ENCODE results near the gene TBC1D22A.

Gene TBC1D22A

DNA sequence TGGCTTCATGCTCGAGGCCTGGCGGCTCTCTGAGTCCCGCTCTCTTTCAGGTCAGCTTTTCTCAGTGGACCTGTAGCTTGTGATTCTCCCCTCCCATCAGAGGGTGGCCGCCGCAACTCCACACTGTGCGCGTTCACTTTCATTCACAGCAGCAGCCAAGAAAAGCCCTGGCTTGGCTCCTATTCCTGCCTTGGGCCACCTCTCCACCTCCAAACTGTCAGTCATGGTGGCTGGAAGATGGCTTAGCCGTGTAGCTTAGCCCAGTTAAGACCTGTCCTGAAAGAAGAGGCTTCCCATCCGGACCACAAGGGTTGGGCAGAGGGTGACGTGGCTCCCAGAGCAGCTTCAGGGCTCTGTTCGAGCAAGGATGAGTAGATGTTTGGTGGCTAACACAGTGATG lies 125.5 kb downstream of the TBC1D22A start:
- no peak for DNase-seq (ENCODE audit: low spot score)

GRCh38 chr22:46890819-46891218 lies 128.4 kb downstream of the TBC1D22A start:
- no peak for DNase-seq (ENCODE audit: low spot score)

DNA sequence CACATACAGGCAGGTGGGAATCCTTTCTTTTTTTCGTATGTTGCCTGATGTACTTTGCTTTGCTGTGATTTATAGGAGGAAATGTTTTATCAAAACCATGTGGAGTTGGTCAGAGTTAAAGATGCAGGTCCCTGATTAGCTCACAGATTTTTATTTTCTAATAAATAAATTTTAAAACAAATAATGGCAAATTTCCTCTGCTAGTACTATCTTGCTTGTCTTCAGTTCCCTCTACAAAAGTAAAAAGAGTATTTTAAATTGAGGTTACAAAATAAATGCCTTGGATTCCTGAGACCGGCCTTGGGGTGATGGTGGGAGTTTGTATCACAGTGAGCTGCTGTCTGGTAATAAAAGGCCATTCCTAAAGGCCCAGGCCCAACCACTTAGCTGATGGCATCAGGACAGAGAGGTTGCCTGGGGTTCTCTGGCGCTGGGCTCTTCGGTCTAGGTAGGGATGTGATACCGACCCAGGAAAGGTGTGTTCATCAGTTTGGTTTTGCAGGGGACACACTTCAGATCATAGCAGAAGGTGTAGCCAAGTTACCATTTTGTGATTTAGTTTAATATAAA lies 129.0 kb downstream of the TBC1D22A start:
- no peak for DNase-seq (ENCODE audit: low spot score)

DNA sequence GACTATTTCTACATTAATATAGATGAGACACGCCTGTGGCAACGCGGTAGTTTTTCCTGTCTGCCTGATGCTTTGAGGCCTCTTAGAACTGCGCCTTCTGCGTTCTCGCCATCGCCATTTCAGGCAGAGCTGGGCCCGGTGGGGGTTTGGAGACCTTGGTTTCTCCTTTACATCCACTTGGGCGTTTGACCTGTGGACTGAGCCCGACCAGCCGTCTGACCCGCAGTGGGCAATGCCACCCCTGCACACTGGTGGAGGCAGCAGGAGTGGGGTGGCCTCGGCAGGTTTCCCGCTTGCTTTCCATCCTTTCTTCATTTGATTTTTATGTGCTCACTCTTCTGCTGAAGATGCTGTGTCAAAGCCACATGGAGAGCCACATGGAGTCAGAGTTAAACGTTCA lies 130.4 kb downstream of the TBC1D22A start:
- DNase-seq (ENCODE audit: low spot score): no peak

- no peak for DNase-seq (ENCODE audit: low spot score)
These were observed 131.0 kb downstream of the TBC1D22A start for GRCh38 chr22:46893281-46894020.

GRCh38 chr22:46894081-46894671 lies 131.7 kb downstream of the TBC1D22A start:
- DNase-seq (ENCODE audit: low spot score): no peak

- no peak for DNase-seq (ENCODE audit: low spot score)
These were observed 132.6 kb downstream of the TBC1D22A start for GRCh38 chr22:46894851-46895640.

DNA sequence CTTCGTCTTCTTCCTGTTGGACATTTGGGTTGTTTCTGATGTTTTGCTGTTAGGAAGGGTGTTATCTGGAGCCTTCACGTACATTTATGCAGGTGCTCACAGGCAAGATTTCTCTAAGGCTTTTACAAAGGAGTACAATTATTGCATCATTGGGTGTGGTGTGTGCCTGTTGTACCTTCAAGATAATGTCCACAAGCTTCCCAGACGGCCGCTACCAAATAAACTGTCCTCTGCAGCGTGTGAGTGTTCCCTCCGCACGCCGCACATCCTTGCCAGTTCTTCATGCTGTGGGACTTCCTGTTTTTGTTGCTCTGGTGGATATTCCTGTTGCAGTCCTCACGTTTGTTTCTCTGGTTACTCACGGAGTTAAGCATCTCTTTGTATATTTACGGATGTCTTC lies 133.3 kb downstream of the TBC1D22A start:
- no peak for DNase-seq (ENCODE audit: low spot score)

- no peak for DNase-seq (ENCODE audit: low spot score)
These were observed 133.7 kb downstream of the TBC1D22A start for GRCh38 chr22:46896166-46896565.

- no peak for DNase-seq (ENCODE audit: low spot score)
These were observed 134.3 kb downstream of the TBC1D22A start for GRCh38 chr22:46896568-46897245.

DNA sequence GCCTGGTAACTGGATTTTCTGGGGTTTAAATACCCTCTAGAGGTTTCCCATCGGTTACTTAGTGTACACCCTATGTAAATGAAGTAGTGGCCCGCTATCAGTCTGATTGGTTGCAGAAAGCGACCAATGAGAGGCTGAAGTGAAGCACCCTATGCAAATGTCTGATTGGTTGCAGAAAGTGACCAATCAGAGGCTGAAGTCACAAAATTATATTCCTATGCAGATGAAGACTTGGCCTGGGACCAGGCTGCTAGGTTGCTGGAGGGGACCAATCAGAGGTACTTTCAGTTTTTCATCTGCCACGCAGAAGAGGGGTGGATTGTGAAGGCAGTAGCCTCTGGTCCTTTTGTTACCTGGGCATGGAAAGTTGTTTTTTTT lies 134.8 kb downstream of the TBC1D22A start:
- no peak for DNase-seq (ENCODE audit: low spot score)

DNA sequence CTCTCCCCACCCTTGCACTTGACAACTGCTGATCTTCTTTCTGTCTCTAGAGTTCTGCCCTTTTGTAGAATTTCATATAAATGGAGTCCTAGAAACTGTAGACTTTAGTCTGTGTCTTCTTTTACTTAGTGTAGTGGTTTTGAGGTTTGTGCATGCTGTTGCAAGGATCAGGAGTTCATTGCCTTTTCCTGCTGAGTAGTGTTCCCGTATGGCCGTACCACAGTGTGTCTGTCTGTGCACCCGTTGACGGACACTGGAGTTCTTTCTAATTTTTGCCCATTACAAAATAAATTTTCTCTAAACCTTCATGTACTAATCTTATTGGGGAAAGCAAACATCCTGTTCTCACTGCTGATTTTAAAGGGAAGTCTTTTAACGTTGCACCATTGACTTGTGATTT lies 138.1 kb downstream of the TBC1D22A start:
- DNase-seq (ENCODE audit: low spot score): no peak

GRCh38 chr22:46902436-46902835 lies 140.0 kb downstream of the TBC1D22A start:
- no peak for DNase-seq (ENCODE audit: low spot score)

DNA sequence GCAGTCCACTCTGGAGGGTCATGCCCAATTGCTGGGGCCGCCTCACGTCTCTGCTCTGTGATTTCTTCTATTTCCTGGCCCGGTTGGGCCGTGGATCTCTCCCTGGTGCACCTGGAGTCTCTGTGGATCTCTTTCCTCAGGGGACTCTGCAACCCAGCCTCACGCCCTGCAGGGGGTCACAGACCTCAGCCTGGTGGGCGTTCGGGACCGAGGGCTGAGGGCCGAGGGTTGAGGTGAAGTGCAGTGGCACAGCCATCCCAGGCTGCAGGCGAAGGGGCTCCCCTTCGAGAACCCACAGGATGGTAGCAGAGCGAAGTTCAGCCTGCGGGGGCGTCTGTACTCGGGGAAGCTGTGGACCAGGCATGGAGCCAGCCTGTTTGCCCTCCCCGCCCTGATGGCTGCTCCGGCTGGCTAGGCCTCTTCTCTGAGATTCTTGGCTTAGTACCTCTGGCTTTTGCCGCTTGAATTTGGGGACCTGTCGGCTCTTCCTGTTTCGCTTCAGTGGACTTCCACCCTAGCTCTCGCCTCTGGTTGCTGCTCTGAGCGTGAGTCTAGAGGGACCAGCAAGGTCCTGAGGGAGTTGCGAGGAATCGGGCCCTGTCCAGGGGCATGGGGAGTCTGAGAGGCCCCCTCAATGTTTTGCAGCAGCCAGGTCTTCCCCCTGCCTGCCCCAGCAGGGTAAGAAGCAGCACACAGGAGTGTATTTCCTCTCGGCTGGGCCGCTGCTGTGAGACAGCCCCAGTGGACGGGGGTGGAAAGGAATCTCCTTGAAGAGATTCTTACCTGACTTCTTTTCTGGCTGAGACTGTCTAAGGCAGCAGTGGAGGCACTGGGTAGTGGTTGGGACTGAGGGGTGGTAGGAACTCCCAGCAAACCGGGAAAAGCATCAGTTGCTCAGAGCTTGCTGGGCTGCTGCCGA lies 140.8 kb downstream of the TBC1D22A start:
- DNase-seq (ENCODE audit: low spot score): no peak

- no peak for DNase-seq (ENCODE audit: low spot score)
These were observed 143.0 kb downstream of the TBC1D22A start for GRCh38 chr22:46905415-46905814.

DNA sequence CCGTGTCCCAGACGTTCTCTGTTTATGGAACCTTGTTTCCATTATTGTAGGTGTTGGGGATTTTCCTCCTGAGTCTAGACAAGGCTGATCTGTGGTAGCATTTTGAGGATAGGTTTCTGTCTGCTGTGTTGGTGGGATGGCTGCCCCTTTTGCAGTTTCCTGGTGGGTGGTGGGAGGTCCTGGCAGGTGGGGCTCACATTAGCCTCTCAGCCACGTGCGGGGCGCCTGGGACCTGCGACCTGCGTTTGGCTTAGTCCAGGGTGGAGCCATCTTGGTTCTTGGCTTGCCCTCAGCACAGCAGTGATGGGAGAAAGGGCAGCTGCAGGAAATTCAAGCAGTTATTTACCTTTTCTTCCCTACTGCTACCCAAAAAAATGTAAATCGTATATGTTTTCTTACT lies 143.4 kb downstream of the TBC1D22A start:
- DNase-seq (ENCODE audit: low spot score): no peak

GRCh38 chr22:46906326-46907045 lies 144.0 kb downstream of the TBC1D22A start:
- no peak for DNase-seq (ENCODE audit: low spot score)

GRCh38 chr22:46907241-46908215 lies 145.1 kb downstream of the TBC1D22A start:
- DNase-seq (ENCODE audit: low spot score): no peak

- no peak for DNase-seq (ENCODE audit: low spot score)
These were observed 146.2 kb downstream of the TBC1D22A start for GRCh38 chr22:46908641-46909107.
